Measurements from ENCODE around the gene COA3.

COA3 gene

DNA sequence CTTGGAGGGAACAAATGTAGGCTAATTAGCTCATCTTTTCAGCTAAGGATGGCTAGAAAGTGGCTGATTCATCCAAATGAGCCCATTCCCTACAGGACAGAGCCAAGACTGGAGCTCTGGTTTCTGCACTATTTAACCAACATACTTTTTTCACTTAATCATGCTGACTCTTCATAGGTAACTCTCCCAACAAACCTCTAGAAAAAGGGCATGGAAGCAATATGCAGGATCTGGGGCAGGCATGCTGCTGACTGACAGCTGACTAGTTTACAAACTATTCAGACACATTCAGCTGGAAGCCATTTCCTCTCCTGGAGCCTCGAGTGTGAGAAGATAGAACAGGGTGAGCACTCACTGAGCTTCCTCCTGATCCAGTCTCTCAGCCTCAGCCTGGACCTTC is 19.4 kb upstream of the COA3 start:
- no peak for DNase-seq

DNA sequence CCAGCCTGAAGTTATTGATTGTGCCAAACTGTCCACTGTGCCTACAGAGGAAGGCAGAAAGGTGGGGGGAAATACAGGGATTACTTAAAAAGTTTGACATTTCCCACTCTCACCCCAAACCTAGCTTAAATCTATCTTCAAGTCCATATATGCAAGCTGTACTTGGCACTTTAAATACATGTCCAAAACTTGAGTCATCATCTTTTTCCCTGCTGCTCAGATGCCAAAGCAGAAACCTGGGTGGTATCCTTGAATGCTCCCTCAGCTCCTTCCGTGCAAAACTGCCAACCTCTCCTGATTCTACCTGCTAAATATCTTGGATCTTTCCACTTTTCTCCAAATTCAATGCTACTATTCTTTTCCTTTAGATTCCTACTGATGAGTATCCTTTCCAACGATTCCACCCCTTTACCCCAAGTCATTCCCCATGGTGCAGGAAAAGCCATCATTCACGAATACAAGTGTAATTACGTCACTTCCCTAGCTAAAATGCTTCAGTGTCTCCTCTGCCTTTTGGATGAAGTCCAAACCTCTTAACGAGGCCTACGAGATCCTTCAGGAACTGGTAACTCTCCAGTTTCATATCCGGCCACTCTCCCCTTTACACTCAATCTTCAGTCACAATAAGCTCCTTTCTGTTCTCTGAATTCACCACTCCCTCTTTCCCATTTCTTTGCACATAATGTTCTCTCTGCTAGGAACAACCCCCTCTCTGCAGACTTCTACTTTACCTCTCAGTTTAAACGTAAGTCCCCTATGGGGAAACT is 16.3 kb upstream of the COA3 start:
- DNase-seq, result no peak

DNA sequence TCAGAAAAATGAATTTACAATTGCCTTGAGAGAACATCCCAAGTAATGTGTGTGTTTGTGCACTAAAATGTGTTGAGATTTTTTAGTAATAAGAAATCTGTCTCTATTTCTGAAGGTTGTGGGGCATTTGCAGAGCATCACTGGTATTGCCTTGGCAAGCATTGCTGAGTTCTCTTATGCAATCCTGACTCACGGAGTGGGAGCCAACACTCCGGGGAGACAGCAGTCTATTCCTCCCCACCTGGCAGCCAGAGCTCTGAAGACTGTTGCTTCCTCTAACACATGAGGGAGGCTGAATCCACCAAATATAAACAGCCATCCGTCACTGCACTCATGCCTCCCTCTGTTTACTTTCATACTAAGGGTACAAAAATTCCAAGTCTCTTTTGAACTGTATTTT is 10.7 kb upstream of the COA3 start:
- DNase-seq, result no peak

DNA sequence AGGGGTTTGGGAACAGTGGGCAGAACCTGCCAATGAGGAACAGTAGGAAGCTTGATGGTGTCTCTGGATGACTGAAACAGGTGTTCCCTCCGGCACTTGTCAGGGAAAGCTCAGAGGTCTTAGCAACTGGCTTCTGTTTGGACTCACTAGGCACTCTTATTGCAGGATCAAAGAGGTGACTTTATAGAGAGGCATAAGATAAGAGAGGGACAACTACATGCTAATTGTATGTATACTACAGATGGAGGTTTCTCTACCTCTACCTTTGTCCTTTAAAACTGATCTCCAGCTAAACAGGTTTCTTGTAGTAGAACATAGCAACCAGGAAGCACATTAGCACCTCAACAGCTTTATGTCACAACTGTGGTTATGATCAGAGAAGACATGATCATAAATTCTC is 7.7 kb upstream of the COA3 start:
- no peak for DNase-seq

DNA sequence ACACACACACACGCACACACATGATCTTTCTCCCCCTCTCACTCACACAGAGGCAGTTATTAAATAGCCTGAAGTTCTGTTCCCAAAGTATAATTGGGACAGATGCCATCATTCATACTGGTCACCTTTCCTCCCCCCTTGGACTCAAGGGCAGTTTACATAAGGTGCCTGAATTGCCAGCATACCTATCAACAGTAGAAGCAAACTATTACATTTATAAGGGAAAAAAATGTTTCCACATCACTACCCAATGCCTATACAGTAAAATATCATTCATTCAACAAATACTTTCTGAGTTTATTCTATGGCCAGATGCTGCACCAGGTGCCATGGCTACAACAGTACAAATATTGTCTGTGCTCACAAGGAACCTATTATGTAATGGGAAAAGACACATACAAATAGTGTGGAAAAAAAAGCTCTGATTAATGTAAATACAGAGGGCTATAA is 6.4 kb upstream of the COA3 start:
- no peak for DNase-seq

DNA sequence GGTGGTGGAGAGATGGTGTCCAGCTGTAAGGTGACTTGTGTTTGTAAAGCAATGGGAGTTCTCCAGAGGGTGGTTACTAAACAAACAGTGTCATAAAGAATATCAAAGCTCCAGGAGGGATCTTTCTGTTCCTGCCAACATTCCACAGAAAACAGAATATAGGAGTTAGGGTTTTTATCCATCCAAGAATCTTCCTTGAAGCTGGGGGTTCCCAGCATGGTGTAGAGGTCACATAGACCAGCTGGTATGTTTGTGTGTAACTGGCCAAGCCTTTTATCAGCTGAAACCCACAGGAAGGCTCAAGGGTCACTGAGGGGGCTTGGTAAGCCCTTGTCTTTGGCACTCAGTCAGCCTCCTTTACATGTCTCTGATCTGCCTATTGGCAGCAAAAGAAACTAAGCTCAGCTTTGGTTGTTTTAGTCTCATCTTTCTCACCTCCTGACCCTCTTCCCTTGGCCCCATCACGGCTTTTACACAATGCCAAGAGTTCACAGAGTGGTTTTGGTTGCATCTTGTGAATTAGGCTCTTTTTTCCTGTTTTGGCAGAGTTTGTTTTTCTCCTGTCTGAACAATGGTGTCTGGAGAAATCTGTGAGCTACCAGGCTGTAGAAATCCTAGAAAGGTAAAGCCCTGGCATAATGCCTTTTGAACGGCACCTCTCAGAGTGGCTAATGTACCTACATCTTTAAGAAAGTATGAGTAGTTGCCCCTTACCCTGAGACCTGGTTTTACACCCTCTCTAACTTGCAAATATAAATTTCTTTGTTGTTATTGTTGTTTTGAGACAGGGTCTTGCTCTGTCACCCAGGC is 4.8 kb upstream of the COA3 start:
- no peak for DNase-seq

DNA sequence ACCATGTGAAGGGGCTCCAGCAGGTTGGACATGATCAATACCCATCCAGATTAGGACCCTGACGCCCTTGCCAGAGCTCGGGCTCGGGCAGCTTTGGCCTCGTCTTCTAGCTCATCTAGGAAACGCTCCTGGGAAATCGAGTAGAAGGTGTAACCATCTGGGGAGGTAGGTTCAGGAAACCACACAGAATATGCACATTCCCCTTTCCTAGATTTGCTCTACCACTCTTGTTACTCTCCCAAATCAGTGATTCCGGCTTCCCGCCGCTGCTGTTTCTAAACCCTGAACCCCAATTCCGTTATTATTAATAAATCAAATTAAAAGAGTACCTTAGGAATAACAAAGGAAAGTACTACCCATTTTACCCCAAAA is 507 bp downstream of the COA3 start:
- DNase-seq, result no peak

DNA sequence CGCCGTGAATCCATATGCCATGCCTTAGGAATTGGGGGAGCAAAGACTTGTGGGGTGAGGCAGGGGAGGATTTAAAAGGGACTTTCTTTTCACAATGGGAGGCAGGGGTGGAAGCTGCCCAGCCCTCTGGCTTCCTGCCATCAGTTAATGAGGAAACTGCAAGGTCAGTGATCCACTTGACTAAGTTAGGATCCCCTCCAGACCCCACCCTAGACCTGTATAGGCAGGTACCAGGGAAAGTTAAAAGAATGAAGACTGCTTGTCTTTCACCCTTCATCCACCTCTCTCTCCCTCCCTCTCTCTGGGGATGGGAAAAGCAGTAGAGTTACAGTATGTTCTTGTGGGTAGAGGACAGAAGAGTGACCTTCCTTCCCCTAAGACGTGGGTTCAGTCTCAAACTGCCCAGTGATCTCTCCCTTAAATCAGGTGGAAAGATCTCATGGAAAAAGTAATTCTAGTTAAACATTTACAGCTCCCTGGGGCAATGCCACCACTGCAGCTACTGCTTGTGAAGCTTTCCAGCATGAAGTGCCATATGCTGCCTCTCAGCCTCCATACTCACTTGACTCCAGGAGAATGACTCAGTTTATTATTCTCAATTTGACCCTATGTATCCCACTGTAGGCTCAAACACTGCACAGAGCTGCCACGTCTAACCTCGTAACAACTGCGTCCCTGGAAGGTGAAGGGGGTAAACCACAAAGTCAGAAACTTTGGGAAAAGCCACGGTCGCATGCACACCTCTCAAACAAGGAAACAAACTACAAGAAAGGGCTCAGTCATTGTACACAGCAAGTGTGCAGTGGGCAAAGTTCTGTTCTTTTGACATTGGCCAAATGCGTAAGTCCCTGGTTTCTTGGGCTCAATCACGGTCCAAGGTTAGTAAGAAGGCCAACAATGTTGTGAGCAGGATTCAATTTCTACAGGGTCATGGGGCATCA is 1.2 kb downstream of the COA3 start:
- DNase-seq, result no peak

DNA sequence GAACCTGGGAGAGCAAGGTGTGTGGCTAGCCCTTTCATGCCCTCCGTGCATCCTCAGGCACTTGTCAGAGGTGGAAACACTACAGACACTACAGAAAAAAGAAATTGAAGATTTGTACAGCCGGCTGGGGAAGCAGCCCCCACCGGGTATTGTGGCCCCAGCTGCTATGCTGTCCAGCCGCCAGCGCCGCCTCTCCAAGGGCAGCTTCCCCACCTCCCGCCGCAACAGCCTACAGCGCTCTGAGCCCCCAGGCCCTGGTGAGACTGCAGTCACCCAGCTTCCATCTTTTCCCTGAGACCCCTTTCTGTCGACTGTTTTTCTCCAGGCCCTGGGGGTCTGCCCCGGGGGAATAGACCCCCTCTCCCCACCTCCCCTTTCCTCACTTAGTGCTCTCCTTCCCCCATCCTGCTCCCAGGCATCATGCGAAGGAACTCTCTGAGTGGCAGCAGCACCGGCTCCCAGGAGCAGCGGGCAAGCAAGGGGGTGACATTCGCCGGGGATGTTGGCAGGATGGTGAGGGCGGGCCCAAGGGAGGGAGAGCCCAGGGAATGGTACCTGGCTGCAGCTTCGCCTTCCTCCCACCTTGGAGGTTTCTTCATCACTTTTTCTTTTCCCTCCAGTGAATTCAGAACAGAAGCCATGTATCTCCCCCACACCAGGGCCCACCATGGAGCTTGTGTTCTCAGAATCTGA is 2.3 kb downstream of the COA3 start:
- no peak for DNase-seq

DNA sequence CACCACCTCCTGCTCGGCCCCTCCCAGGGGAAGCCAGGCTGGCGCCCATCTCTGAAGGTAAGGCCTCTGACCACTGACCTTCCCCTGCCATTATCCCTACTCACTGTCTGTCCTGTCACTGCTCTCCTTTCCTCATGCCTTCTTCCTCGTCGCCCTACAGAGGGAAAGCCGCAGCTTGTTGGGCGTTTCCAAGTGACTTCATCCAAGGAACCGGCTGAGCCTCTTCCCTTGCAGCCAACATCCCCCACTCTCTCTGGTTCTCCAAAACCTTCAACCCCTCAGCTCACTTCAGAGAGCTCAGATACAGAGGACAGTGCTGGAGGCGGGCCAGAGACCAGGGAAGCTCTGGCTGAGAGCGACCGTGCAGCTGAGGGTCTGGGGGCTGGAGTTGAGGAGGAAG is 3.0 kb downstream of the COA3 start:
- no peak for DNase-seq

DNA sequence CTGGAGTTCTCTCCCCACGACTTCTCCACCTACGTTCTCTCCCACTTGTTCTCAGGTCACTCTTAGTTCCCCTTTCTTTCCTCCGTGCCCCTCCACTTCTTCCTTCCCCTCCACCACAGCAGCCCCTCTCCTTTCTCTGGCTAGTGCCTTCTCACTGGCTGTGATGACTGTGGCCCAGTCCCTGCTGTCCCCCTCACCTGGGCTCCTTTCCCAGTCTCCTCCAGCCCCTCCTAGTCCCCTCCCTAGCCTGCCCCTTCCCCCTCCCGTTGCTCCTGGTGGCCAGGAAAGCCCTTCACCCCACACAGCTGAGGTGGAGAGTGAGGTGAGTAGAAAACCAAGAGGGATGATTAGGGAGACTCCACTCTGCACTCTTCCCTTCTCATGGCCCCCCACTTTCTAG is 3.4 kb downstream of the COA3 start:
- no peak for DNase-seq

DNA sequence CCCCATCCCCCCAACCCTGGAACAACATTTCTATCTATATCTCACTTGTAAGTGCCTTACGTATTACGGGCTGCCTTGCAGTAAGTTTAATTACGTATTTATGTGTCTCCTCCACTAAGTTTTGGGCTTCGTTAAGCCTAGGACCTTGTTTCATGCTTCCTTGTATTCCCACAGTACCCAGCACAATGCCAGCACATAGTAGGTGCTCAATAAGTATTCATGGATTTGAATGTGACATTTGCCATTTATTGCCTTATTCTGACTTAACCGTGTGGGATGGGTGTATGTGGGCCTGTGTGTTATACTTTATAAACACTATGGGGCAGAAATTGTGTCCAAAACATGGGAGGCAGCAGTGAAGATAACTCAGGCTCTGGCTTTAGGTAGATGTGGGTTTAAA is 6.0 kb downstream of the COA3 start:
- no peak for DNase-seq

DNA sequence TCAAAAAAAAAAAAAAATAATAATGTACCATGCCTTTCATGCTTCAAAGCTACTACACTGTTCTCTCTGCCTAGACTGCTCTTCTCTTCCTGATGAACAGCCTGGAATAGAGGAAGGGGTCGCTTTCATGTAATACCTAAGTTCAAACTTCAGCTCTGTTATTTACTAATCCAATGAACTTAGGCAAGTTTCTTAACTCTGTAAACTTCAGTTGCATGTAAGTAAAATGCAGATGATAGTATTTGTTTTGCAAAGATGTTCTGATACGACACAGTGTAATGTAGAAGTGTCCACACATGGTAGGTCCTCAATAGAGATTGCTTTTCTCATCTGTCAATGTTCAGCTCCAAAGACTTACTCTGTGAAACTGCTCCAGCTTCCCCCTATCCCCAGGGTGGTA is 6.6 kb downstream of the COA3 start:
- DNase-seq, result no peak

DNA sequence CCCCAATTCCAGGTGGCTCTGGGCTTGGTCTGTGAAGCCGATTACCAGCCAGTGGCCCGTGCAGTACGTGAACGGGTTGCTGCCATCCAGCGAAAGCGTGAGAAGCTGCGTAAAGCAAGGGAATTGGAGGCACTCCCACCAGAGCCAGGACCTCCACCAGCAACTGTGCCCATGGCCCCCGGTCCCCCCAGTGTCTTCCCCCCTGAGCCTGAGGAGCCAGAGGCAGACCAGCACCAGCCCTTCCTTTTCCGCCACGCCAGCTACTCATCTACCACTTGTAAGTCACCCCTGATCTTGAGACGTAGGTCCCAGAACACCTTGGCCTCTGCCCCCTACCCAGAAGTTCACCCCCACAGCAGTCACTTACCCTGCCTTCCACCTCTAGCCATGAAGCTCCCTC is 11.2 kb downstream of the COA3 start:
- no peak for DNase-seq

DNA sequence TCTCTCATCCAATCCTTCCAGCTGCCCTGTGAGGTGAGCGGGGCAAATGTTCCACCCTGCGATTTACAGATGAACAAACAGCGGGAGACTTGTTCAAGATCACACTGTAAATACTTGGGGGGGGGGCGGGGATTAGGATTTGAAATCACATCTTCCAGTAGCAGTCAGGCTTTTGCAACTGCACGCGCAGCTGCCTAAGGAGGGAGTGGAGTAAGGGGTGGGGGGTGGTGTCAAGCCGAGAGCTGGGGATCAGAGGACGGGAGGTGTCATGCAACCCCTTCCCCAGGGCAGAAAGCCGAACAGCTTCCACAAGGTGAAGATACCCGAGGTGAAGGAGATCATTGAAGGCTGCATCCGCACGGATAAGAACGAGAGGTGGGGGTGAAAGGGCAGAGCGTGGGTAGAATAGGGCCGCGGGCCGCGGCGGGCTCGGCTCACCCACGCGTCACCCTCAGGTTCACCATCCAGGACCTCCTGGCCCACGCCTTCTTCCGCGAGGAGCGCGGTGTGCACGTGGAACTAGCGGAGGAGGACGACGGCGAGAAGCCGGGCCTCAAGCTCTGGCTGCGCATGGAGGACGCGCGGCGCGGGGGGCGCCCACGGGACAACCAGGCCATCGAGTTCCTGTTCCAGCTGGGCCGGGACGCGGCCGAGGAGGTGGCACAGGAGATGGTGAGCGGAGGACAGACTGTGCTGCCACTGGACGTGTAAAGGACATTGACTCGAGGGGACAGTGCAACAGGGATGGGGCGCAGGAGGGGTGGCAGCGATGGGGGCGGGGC is 13.5 kb downstream of the COA3 start:
- DNase-seq, result no peak

DNA sequence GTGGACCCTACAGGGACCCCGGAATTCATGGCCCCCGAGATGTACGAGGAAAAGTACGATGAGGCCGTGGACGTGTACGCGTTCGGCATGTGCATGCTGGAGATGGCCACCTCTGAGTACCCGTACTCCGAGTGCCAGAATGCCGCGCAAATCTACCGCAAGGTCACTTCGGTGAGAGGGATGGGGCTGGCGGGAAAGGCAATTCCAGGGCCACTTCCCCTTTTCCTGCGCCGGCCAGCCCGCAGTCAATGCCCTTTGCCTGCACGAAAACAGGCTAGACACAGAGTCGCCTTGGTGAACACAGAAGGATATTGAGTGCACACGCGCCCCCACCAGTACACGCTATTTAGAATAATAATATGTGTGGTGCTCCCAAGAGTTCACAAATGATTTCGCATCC is 14.1 kb downstream of the COA3 start:
- no peak for DNase-seq

DNA sequence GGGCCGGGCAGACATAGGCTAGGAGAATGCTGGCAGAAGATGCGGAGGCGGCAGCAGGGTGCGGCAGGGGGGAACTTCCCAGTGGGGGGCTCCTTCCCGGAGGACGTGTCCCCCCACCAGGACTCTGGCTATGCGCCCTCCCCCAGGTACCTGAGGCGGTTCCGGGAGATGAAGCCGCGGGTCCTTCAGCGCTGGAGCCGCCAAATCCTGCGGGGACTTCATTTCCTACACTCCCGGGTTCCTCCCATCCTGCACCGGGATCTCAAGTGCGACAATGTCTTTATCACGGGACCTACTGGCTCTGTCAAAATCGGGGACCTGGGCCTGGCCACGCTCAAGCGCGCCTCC is 14.7 kb downstream of the COA3 start:
- no peak for DNase-seq

DNA sequence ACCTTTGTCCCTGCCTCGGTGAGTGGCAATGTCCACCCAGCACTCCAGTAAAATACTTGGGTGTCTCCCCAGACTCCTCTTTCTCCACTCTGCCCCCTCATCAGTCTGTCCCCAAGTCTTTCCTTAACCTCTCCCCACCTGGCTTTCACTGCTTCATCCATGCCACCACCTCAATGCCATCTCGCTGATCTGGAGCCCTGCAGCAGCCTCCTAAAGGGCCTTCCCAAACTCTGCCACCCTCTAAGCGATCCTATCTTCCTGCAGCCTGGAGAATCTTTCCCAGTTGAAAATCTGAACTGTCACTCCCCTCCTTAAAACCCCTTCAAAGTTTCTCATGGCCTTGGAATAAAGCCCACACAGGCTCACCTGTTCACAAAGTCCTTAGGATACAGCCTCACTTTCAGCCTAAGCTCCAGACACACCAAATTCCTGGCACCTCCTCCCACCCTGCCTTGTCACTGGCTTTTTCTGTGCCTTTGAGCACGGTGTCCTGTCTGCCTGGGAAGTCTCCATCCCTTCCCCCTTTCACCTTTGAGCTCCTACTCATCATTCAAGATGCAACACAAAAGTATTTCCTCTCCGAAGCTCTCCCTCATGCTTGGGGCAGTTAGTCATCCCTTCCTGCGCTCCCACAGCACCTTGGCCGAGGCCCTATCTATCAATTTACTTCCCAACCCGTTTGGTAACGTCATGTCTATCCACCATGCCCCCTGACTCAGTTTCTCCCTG is 15.3 kb downstream of the COA3 start:
- no peak for DNase-seq

DNA sequence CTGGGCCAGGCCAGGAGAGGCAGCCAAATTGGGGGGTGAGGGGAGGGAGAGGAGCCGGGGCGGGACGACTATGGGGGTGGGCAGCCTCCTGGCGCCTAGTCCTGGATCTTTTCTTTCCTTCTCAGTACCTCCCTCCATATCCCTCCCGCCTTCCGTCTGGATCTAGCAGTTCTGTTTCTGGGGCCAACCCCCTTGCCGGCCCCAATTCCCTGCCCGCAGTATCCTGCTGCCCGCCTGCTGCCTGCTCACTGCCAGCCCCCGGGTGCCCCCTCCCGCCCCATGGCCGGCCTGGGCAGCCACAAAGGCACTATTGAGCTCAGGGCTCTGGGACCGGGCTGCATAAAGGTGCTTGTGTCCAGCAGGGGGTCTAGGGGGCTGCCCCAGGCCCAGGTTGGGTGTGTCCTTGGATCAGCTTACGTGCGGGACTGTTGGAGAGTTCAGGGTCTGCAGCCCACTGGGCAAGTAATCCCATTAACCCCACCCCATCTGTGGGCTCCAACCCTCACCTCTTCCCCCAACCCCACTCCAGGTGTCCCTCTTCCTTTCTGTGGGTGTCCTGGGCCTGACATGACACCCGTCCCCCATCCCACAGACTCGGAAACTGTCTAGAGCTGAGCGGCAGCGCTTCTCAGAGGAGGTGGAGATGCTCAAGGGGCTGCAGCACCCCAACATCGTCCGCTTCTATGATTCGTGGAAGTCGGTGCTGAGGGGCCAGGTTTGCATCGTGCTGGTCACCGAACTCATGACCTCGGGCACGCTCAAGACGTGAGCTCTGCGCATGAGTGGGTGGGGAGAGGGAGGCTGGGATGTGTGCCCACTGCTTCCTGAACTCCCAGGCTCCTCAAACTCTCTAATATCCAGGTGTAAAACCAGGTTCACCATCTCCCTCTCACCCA is 16.1 kb downstream of the COA3 start:
- DNase-seq, result no peak

DNA sequence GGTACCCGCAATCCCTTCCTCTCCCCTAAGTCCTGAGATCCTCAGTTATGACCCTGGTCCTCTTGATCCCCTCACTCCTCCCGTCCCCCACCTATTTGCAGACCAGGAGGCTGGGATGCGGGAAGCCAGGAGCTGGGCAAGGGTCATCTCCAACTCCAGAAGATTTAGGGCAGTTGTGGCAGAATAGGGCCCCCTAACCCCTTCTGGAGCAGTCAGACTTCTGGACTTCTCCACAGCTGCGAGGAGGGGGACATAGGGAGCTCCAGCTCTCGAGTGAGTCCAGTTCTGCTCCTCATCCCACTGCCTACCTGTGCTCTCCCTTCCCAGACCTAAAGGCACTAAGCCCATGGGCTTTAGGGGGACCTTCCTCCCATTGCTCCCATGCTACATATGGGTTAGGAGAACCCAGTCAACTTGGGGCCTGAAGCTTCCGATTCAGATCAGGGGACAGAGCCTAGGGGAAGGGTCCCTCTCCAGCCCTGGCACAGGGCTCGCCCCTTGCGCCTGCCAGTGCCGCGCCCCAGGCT is 16.8 kb downstream of the COA3 start:
- DNase-seq, result no peak
